AG04449 (cell line): ENCODE results near the gene RBM11.

Experiments
- CTCF ChIA-PET: fragments of 350-600 bp; formaldehyde crosslinking; extraction: SDS; loops from one replicate; lab custom pipeline; 2021; ENCODE audit warnings: antibody characterized with exemption; lab: Yijun Ruan, JAX
- POLR2A ChIA-PET: fragments of 400-600, 350-600 bp; formaldehyde crosslinking; extraction: SDS; loops from one replicate; lab custom pipeline; 2020; ENCODE audit warnings: antibody characterized with exemption, inconsistent platforms; lab: Yijun Ruan, JAX
- DNase-seq: peaks from one replicate; pipeline ENCODE4 v3.0.0-alpha.2; 2010; ENCODE audit warnings: low read depth, low spot score
- H3K4me3 ChIP-seq: 2 replicates; pipeline ENCODE4 v1.5.1; 2011; ENCODE audit warnings: low read depth, mild to moderate bottlenecking, control low read depth, low read length
- TF ChIP-seq, protein P1 (sequence below): IDR thresholded peaks from one replicate; pipeline ENCODE4 v1.5.1; 2011; ENCODE audit warnings: mild to moderate bottlenecking, moderate library complexity, low read length, control low read depth, inconsistent platforms; ENCODE audit not compliant: insufficient read depth; ENCODE audit errors: missing control alignments

The RBM11 gene

DNA sequence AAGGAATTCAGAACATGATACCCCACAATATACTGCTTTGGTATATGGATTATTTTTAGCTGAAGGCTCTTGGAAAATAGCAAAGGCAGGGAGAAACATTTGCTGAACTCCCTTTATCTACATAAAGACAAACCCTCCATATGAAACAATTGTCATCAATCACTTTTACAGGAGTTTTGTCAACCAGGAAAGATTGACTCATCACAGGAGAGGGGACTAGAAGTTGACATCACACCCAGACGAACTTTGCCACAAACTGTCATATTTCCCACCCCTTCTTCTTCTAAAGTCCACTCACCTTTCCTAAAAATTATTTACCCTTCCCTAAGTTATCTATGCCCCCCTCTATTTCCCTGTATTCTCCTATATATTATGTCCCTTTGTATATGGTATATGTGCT lies 47.9 kb downstream of the RBM11 start:
- DNase-seq: no peak

GRCh38 chr21:14265023-14265422 lies 49.1 kb downstream of the RBM11 start:
- no peak for DNase-seq
- no peak overlapping the region for H3K4me3 ChIP-seq
- ChIA-PET POLR2A (no interaction called here), CTCF (no interaction called here)
- TF ChIP-seq, protein P1, sequence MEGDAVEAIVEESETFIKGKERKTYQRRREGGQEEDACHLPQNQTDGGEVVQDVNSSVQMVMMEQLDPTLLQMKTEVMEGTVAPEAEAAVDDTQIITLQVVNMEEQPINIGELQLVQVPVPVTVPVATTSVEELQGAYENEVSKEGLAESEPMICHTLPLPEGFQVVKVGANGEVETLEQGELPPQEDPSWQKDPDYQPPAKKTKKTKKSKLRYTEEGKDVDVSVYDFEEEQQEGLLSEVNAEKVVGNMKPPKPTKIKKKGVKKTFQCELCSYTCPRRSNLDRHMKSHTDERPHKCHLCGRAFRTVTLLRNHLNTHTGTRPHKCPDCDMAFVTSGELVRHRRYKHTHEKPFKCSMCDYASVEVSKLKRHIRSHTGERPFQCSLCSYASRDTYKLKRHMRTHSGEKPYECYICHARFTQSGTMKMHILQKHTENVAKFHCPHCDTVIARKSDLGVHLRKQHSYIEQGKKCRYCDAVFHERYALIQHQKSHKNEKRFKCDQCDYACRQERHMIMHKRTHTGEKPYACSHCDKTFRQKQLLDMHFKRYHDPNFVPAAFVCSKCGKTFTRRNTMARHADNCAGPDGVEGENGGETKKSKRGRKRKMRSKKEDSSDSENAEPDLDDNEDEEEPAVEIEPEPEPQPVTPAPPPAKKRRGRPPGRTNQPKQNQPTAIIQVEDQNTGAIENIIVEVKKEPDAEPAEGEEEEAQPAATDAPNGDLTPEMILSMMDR: no peak

More for the DNA sequence above, 47.9 kb downstream of the RBM11 start:
- TF ChIP-seq, protein P1: no peak
- POLR2A ChIA-PET: no interaction called here
- H3K4me3 ChIP-seq: no peak overlapping the region
- CTCF ChIA-PET: interaction anchor here (1.6 kb wide), 1 partner anchor 1329 kb away, joined by 3 read pairs; no protein-coding TSS in a partner anchor

GRCh38 chr21:14267076-14267475 lies 51.1 kb downstream of the RBM11 start:
- CTCF ChIA-PET: no interaction called here
- TF ChIP-seq, protein P1: no peak
- DNase-seq: no peak

GRCh38 chr21:14270631-14271030 lies 54.7 kb downstream of the RBM11 start:
- TF ChIP-seq, protein P1: no peak
- CTCF ChIA-PET: interaction anchor here (1.5 kb wide), 1 partner anchor 11 kb away, joined by 4 read pairs; no protein-coding TSS in a partner anchor
- no peak for DNase-seq

More at GRCh38 chr21:14267076-14267475, 51.1 kb downstream of the RBM11 start:
- H3K4me3 ChIP-seq: no peak overlapping the region
- POLR2A ChIA-PET: no interaction called here

GRCh38 chr21:14271053-14271452 lies 55.1 kb downstream of the RBM11 start:
- TF ChIP-seq, protein P1: no peak
- ChIA-PET CTCF (interaction anchor here (1.5 kb wide), 1 partner anchor 11 kb away, joined by 4 read pairs; no protein-coding TSS in a partner anchor), POLR2A (no interaction called here)
- no peak overlapping the region for H3K4me3 ChIP-seq
- DNase-seq: no peak

More at GRCh38 chr21:14270631-14271030, 54.7 kb downstream of the RBM11 start:
- POLR2A ChIA-PET: no interaction called here
- H3K4me3 ChIP-seq: no peak overlapping the region

- H3K4me3 ChIP-seq: no peak overlapping the region
- no peak for DNase-seq
- CTCF ChIA-PET: no interaction called here
- TF ChIP-seq, protein P1: no peak
- POLR2A ChIA-PET: no interaction called here
Observed at GRCh38 chr21:14271641-14272040, 55.7 kb downstream of the RBM11 start.
